GM21515 (cell line): Measurements from ENCODE around the gene ABI3.
"Not testable (repeated sequence)": the region's sequence is repeated elsewhere in the genome, so short reads cannot be mapped to it uniquely, and the experiment has no call there.

ENCODE experiments used
- ATAC-seq: cut with Tn5 transposase; IDR thresholded peaks from one replicate; pipeline ENCODE4 v1.9.1; 2021; ENCODE audit not compliant: unreplicated experiment

ABI3 gene

DNA sequence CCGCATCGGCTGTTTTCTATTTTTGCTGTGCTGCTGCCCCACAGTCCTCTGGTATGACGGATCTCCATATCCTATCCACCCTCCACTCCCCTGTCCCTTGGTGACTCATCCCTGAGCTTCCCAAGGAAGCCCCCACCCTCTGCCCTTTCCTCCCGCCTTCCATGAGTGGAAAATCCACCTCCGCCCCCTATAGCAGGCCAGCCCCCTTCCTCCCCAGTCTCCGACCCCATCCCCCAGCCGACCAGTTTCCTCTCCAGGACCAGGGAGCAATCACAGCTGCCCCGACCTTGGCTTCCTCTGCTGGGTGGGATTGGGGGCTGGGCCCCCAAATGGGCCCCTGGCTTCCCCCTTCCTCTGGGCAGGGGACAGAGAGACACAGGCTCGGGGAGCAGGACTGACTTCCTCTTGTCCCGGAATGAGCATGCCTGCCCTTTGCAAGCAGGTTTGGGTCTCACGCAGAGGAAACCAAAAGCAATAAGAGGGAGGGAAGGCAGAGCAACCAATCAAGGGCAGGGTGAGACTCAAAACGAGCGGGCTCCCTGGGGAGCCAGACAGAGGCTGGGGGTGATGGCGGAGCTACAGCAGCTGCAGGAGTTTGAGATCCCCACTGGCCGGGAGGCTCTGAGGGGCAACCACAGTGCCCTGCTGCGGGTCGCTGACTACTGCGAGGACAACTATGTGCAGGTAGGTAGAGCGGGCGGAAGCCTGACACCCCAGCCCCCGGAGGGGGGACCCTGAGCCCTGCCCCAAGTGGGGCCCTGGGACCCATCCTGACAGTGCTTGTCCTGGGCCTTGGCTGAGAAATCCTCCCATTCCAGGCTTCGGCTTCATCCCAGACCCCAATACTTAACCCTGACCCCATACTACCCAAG lies at the start of gene ABI3, which contains the start of gene GNGT2:
ABI3 (plus strand) TSS at position 550 of the 872 bp plus-strand sequence; CDS start at position 568, 18 bp downstream.
GNGT2 (minus strand) TSS at position 417 of the 872 bp plus-strand sequence. CDS start 3,152 bp downstream, outside the sequence.
- peak; percentile 70 for ATAC-seq

DNA sequence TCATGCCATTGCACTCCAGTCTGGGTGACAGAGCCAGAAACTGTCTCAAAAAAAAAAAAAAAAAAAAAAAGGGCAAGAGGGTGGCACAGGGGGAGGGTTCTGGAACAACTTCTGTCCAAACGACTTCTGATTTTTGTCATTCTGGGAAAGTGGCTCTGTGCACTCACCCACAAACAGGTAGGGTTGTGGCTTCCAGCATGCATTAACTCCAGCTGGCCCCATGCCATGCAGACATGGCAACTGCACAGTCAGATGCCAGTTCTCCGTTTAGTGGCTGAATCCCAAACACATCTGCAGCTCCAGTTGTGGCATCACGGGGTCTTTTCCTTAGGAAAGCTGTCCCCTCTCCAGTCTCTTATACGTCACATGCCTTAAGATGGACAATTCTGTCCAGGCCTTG lies 47.6 kb upstream of the ABI3 start:
- no peak for ATAC-seq

GRCh38 chr17:49165143-49165542 lies 45.4 kb upstream of the ABI3 start:
- no peak for ATAC-seq

- ATAC-seq = no peak
Measured at GRCh38 chr17:49168706-49169105, 41.8 kb upstream of the ABI3 start.

GRCh38 chr17:49170216-49170615 lies 40.3 kb upstream of the ABI3 start:
- no peak for ATAC-seq

GRCh38 chr17:49170711-49171110 lies 39.8 kb upstream of the ABI3 start:
- not testable (repeated sequence) for ATAC-seq

DNA sequence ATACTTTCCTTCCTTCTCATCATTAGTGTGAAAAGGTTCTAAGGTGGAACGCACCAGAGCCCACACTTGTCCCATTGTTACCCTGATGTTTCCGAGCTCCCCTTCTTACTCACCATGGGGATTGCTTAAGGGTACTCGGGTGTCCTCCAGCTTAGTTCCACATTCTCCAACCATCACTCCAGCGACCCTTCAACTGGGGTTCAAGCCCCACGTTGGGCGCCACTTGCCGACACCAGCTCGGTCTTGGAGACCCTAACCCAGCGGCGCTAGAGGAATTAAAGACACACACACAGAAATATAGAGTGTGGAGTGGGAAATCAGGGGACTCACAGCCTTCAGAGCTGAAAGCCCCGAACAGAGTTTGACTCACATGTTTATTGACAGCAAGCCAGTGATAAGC lies 34.5 kb upstream of the ABI3 start:
- ATAC-seq = not testable (repeated sequence)

- ATAC-seq = no peak
Measured at GRCh38 chr17:49180303-49180702, 30.2 kb upstream of the ABI3 start.

DNA sequence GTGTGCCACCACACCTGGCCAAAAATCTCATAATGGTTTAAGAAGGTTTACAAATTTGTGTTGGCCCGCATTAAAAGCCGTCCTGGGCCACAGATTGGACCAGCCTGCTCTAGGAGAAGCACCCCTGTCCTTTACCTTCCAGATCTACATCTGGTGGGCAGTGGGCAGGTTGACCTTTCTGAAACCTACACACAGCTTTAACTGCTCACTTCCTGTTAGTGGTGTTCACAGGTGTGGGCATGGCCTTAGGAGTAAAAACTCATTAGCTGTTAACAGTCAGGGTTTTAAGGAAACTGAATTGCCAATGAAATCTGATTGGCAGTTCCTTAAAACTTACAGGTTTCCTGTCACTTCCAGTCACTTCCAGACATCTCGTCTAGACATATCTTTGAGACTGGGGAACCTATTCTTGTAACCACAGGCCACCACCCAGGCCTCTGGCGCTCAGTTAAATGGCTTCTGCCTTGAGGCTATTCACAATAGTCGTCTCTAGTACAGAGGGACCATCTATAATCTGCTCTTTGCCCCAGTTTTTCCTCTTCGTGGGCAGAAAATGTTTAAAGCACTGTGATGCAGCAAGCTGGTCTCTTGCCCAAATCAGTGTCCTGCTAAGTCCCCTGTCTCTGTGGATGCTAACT lies 29.4 kb upstream of the ABI3 start:
- ATAC-seq = no peak

DNA sequence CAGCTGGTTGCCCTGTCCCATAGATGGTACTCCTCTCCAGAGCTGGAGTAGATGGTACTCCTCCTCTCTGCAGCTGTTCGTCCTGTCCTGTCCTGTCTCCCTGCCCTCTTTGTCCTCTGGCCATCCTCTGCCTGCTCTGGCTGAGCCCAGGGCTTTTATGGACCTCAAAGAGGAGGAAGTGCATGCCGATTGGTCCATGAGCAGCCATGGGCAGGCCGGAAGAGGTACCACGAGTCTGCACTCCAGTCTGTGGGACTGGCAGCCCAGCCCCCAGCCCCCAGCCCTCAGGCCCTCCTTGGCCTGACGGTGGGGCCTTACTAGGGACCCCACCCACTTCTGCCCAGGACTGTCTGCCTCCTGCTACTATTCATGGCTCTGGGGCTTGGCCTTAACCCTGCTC lies 27.2 kb upstream of the ABI3 start:
- no peak for ATAC-seq

DNA sequence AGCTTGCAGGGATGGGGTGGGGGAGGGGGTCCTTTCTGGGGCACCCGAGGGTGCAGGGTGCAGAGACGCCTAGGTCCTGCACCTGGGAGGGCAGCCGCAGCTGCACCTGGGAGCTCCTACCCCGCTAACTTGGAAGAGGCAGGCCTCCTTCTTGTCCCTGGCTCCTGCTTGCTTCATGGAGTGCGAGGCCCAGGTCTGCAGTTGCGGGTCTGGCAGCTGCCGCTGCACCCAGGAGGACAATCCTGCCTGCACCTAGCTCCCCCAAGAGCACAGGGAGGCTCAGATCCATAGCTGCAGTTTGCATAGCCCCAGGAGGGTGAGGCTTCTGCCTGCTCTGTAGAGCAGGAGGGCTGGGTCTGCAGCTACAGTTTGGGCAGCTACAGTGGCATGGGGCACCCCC lies 26.7 kb upstream of the ABI3 start:
- no peak for ATAC-seq

GRCh38 chr17:49184522-49184921 lies 26.0 kb upstream of the ABI3 start:
- ATAC-seq = not testable (repeated sequence)

GRCh38 chr17:49185381-49185780 lies 25.1 kb upstream of the ABI3 start:
- not testable (repeated sequence) for ATAC-seq

- no peak for ATAC-seq
Measured at GRCh38 chr17:49187301-49187700, 23.2 kb upstream of the ABI3 start.

GRCh38 chr17:49190932-49191331 lies 19.6 kb upstream of the ABI3 start:
- no peak for ATAC-seq

DNA sequence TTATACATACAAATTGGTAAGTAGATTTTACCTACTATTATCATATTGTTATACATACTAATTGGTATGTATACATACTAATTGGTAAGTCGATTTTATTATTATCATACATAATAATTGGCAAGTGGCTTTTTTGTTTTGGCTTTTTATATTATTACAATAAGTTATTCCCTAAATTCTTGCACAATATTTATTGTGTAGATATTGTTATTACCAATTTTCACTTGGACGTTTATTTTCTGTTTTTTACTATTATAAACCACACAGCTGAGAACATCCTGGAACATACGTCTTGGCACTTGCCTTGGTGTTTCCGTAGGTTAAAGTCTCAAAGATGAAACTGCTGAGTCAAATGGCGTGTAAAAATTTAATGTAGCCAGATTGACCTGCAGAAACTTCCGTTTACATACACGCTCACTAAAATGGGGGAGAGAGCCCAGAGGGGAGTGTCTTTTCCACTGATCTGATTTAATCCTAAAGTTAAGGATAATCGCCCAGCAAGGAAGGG lies 19.0 kb upstream of the ABI3 start:
- ATAC-seq = peak; percentile 7

DNA sequence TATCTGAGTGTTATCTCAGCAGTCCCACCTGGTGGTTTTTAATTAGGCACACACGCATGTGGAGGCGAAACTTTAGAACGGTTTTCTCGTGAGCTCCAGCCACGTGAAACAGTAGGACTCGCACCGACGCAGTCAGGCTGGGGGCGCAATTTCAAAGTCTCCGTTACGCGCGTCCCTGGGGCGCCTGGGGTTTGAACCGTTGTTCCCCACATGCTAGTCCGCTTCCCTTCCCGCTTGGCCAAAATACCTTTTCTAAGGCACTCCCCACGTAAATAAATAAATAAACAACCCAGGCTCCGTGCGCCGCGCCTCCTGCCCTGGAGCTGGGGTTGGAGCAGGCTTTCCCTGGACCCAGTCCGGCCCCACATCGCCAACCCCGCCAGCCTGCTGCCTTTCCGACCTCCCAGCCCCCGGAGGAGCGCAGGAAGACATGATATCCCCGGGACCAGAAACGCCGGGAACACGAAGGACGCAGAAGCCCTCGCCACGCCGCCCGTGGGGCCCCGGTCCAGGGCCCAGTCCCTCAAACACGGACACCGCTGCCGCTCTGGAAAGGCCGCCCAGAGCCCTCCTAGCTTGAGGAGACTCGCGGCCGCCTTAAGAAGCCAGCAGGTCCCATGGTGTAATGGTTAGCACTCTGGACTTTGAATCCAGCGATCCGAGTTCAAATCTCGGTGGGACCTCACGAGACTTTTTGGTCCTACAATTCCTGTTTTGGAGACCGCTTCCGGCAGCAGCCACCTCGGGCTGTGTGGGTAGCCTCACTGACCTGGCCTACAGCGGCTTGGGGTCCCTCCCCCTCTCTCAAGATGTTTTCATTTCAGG lies 18.4 kb upstream of the ABI3 start:
- peak; percentile 43 for ATAC-seq

DNA sequence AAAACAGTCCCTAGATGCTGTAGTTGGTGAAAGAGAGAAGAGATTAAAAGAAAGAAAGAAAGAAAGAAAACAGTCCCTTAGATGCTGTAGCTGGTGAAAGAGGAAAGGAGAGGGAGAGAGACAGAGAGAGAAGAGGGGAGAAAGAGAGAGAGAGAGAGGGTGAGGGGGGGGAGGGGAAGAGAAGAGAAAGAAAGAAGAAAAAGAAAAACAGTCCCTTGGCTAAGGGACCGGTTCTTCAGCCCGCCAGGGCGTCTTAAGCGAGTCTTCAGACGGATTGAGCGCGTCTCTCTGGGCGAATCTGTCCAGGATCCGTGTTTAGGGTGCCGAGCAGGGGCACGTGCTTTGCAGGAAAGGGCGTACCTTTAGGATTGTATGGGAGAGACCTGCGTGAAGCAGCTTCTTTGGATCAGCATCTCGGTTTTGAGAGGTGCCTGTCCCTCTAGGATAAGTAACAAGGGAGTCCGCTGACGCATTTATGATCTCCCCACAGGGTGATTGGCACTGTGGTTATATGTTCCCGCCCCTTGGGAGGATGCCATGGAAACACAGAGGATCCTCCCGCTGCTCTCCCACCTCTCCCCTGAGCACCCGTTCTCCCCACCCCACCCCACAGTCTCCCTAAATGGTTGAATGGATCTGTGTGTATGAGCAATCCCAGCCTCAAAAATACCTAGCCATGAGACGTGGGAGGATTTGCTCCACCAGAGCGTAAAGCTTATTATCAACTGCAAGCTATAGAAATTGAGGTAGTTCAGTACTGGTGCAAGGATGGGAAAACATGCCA lies 16.8 kb upstream of the ABI3 start:
- no peak for ATAC-seq

DNA sequence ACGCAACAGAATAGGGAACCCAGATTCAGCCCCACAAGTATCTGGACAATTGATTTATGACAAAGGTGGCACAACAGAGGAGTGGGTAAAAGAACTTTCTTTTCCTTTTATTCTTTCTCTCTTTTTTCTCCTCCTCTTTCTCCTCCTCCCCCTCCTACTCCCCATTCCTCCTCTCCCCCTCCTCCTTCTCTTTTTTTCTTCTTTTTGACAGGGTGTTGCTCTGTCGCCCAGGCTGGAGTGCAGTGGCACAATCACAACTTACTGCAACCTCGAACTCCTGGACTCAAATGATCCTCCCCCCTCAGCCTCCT lies 16.3 kb upstream of the ABI3 start:
- ATAC-seq = no peak

GRCh38 chr17:49195751-49196150 lies 14.8 kb upstream of the ABI3 start:
- ATAC-seq = no peak

DNA sequence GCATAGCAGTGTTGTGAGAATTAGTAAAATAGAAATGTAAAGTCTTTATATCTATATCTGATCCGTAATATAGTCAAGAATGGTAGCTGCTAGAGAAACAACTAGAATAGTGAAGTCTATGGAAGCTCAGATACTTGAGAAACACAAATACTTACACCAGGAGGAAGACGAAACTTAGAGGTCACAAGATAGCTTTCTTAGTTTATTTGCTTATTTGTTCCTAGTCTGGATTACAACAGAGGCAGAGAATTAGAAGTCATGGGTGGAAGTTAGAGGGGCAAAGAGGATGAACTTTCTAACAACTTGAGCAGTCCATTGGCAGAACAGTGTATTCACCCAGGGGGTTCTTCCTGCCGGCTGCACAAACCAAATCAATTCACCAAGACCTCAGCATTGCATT lies 14.0 kb upstream of the ABI3 start:
- no peak for ATAC-seq
